Uterus (tissue), 2 donors: ENCODE measurements around the gene UNKL.

Experiments
- CTCF ChIP-seq, 4 experiments: fragments of 200-600 bp in 2 of 4; fragments of 450-650 bp in 2 of 4; sonication (generic) in 2 of 4; IDR thresholded peaks; one replicate each; pipeline ENCODE4 v1.5.1; 2016 to 2019; ENCODE audit warnings: antibody characterized with exemption in 4 of 4, mild to moderate bottlenecking in 2 of 4, moderate library complexity in 1 of 4
- POLR2A ChIP-seq, 2 donors: fragments of 450-650 bp; IDR thresholded peaks; one replicate each; pipeline ENCODE4 v1.6.1; 2016; ENCODE audit warnings: antibody characterized with exemption in 2 of 2, mild to moderate bottlenecking in 1 of 2, moderate library complexity in 1 of 2

- TF ChIP-seq POLR2A (IDR thresholded peaks at IDR 0.05) = no peak
- no peak for TF ChIP-seq CTCF (IDR thresholded peaks at IDR 0.05)
Measured at GRCh38 chr16:1346422-1347285, 67.8 kb downstream of the UNKL start.
